Stimulated activated CD4-positive, alpha-beta T cell treated with anti-CD3 and anti-CD28 coated beads, Interleukin-15, amount 100 ng/mL, for 1 hour (primary cell): Measurements from ENCODE around the gene IL36A.

Source experiments
- DNase-seq, 2 donors: peaks; one replicate each; pipeline ENCODE4 v3.0.0-alpha.2; 2020; ENCODE audit warnings: low read depth in 1 of 2, low spot score in 1 of 2

Gene IL36A

GRCh38 chr2:113046465-113046864 lies 41.2 kb downstream of the IL36A start:
- DNase-seq, result no peak

- DNase-seq, result no peak
Observed at GRCh38 chr2:113050921-113051895, 45.9 kb downstream of the IL36A start.

- DNase-seq, result no peak
Observed at GRCh38 chr2:113052396-113052917, 47.2 kb downstream of the IL36A start, which contains the start of gene IL36B. TSS of gene IL36B (minus strand) at chr2:113052867.

GRCh38 chr2:113053666-113054065 lies 48.4 kb downstream of the IL36A start:
- no peak for DNase-seq

- DNase-seq, result no peak
Observed at GRCh38 chr2:113054066-113054465, 48.8 kb downstream of the IL36A start.

GRCh38 chr2:113056521-113056920 lies 51.3 kb downstream of the IL36A start:
- no peak for DNase-seq

GRCh38 chr2:113057117-113057516 lies 51.9 kb downstream of the IL36A start:
- no peak for DNase-seq
